Trophoblast cell (in vitro differentiated cells and primary cell): Measurements from ENCODE around the gene RAVER2. TPM values are rescaled to one million over a fixed set of nuclear protein-coding genes. Genes with fewer than 3 reads are reported as not detected.

Source experiments
- DNase-seq, 2 donors: peaks; one replicate each; pipeline ENCODE4 v3.0.0-alpha.2; 2016
- H2AFZ ChIP-seq: 2 replicates; pipeline ENCODE4 v1.6.1; 2013; ENCODE audit warnings: low read length, moderate library complexity, mild to moderate bottlenecking; ENCODE audit not compliant: insufficient read depth, poor library complexity
- H2AK5ac ChIP-seq: 2 replicates; pipeline ENCODE4 v1.6.1; 2013; ENCODE audit warnings: mild to moderate bottlenecking, low read length
- H2BK120ac ChIP-seq: 2 replicates; pipeline ENCODE4 v1.6.1; 2013; ENCODE audit warnings: low read length, mild to moderate bottlenecking, moderate library complexity; ENCODE audit not compliant: insufficient read depth, poor library complexity
- H2BK12ac ChIP-seq: 2 replicates; pipeline ENCODE4 v1.6.1; 2013; ENCODE audit warnings: mild to moderate bottlenecking, low read length, moderate library complexity
- H2BK5ac ChIP-seq: 2 replicates; pipeline ENCODE4 v1.6.1; 2013; ENCODE audit warnings: low read length, low read depth, moderate library complexity, mild to moderate bottlenecking; ENCODE audit not compliant: poor library complexity
- H3K14ac ChIP-seq: 2 replicates; pipeline ENCODE4 v1.6.1; 2013; ENCODE audit warnings: mild to moderate bottlenecking, low read length
- H3K18ac ChIP-seq: 2 replicates; pipeline ENCODE4 v1.6.1; 2013; ENCODE audit warnings: mild to moderate bottlenecking, low read length
- H3K23ac ChIP-seq: 2 replicates; pipeline ENCODE4 v1.6.1; 2013; ENCODE audit warnings: low read length
- H3K27ac ChIP-seq: 2 replicates; pipeline ENCODE4 v1.5.1; 2013; ENCODE audit warnings: low read depth, mild to moderate bottlenecking, inconsistent platforms, low read length, moderate library complexity
- H3K27me3 ChIP-seq: 2 replicates; pipeline ENCODE4 v1.6.1; 2013; ENCODE audit warnings: inconsistent platforms, mild to moderate bottlenecking, low read length, moderate library complexity; ENCODE audit not compliant: insufficient read depth
- H3K36me3 ChIP-seq, 2 experiments: 1 replicate in 1 of 2; 2 replicates in 1 of 2; pipeline ENCODE4 v1.6.1; 2013; ENCODE audit warnings: low read length in 2 of 2, mild to moderate bottlenecking in 2 of 2, moderate library complexity in 1 of 2; ENCODE audit not compliant: insufficient read depth in 2 of 2, control insufficient read depth in 1 of 2
- H3K4ac ChIP-seq: 2 replicates; pipeline ENCODE4 v1.6.1; 2013; ENCODE audit warnings: low read depth, mild to moderate bottlenecking, low read length, moderate library complexity
- H3K4me1 ChIP-seq, 2 experiments: 1 replicate in 1 of 2; 2 replicates in 1 of 2; pipeline ENCODE4 v1.6.1; 2013; ENCODE audit warnings: low read length in 2 of 2, mild to moderate bottlenecking in 2 of 2, moderate library complexity in 1 of 2; ENCODE audit not compliant: insufficient read depth in 2 of 2, control insufficient read depth in 1 of 2
- H3K4me2 ChIP-seq: 2 replicates; pipeline ENCODE4 v1.6.1; 2013; ENCODE audit warnings: inconsistent platforms, mild to moderate bottlenecking, low read length, moderate library complexity
- H3K4me3 ChIP-seq: 2 replicates; pipeline ENCODE4 v1.5.1; 2013; ENCODE audit warnings: mild to moderate bottlenecking, low read depth, low read length, inconsistent platforms
- H3K79me1 ChIP-seq: one replicate; pipeline ENCODE4 v1.6.1; 2013; ENCODE audit warnings: low read length
- H3K79me2 ChIP-seq: 2 replicates; pipeline ENCODE4 v1.6.1; 2013; ENCODE audit warnings: low read length, mild to moderate bottlenecking; ENCODE audit not compliant: control insufficient read depth, insufficient read depth, poor library complexity
- H3K9ac ChIP-seq: 2 replicates; pipeline ENCODE4 v1.6.1; 2013; ENCODE audit warnings: mild to moderate bottlenecking, low read length
- H3K9me3 ChIP-seq: 2 replicates; pipeline ENCODE4 v1.6.1; 2013; ENCODE audit warnings: low read depth, mild to moderate bottlenecking, control low read depth, inconsistent platforms, low read length; ENCODE audit not compliant: insufficient read depth
- H4K12ac ChIP-seq: 2 replicates; pipeline ENCODE4 v1.6.1; 2013; ENCODE audit warnings: low read depth, mild to moderate bottlenecking, low read length, moderate library complexity
- H4K8ac ChIP-seq: 2 replicates; pipeline ENCODE4 v1.6.1; 2013; ENCODE audit warnings: low read depth, mild to moderate bottlenecking, low read length, moderate library complexity
- H4K91ac ChIP-seq: one replicate; pipeline ENCODE4 v1.6.1; 2013; ENCODE audit warnings: low read depth, mild to moderate bottlenecking, low read length, moderate library complexity
- WGBS: extraction: QIAGEN DNeasy Blood & Tissue Kit; methylation state at CpG from one replicate; pipeline ENCODE4 v1.1.7; 2013; ENCODE audit warnings: missing lambda C conversion rate; ENCODE audit not compliant: insufficient read length, insufficient coverage; ENCODE audit errors: extremely low coverage; 5-methylcytosine and 5-hydroxymethylcytosine counted together
- polyA plus RNA-seq: library from polyadenylated mRNA; stranded (reverse); fragments of 200-250 nt; gene quantifications from 2 replicates; pipeline ENCODE4 v1.2.3, GENCODE V29; 2013

The RAVER2 gene, protein sequence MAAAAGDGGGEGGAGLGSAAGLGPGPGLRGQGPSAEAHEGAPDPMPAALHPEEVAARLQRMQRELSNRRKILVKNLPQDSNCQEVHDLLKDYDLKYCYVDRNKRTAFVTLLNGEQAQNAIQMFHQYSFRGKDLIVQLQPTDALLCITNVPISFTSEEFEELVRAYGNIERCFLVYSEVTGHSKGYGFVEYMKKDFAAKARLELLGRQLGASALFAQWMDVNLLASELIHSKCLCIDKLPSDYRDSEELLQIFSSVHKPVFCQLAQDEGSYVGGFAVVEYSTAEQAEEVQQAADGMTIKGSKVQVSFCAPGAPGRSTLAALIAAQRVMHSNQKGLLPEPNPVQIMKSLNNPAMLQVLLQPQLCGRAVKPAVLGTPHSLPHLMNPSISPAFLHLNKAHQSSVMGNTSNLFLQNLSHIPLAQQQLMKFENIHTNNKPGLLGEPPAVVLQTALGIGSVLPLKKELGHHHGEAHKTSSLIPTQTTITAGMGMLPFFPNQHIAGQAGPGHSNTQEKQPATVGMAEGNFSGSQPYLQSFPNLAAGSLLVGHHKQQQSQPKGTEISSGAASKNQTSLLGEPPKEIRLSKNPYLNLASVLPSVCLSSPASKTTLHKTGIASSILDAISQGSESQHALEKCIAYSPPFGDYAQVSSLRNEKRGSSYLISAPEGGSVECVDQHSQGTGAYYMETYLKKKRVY
- polyA plus RNA-seq, result 2.8 and 3.3 TPM in 2 replicates

DNA sequence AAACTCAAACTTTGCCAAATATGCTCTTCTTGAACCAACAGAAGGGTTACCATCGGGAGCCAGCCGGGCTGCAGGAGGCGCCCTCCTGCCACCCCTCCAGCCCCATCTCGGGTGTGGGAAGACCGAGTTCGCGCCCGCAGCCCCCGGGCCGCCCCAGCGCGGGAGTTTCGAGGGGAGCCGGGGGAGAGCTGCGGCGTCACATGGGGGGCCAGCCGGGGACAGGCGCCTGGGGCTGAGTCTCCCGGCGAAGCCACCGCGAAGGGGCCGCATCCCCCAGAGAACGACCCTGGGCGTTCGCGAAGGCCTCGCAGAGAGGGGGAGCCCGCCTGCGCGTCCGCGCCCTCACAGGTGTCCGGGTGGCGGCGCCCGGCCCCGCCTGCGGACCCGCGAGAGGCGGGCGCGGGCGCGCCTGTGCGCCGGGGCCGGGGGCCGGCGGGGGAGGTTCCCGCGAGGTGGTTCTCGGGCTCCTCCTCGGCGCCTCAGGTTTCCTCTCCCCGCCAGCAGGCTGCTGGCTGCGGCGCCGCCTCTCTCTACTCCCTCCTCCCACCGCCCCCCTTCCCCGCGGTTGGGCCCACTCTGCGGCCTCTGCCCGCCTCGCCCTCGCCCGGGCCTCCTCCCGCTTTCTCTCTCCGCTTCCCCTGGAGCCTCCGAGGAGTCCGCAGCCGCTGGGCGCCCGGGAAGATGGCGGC lies at the start of gene RAVER2:
RAVER2 (plus strand) TSS at position 584 of the 689 bp plus-strand sequence; CDS start at position 682, 98 bp downstream.
- WGBS, result no CpG with 5 or more reads among the region's 76 CpGs

DNA sequence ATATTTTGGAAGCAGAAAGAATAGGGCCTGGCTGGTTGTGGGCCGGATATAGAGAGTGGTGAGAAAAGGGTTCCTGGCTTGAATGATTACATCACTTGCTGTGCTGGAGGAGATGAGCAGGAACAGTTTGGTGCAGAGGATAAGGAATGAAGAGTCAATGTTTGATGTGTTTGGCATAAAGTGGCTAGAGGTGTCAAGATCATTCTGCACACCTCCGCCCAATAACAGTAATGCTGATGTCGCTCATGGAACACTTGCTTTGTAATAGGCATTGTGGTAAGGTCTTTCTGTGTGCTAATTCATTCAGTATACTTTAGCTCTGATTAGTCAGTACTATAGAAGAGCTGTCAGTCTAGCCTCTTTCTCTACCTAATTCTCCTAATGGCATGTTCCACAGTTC lies 48.0 kb upstream of the RAVER2 start:
- Histone ChIP-seq H3K4ac (no peak overlapping the region), H2BK12ac (no peak overlapping the region), H2AFZ (no peak overlapping the region), H3K4me2 (no peak overlapping the region), H4K91ac (no peak overlapping the region), H2BK120ac (no peak overlapping the region), H3K36me3 (no peaks in the 10 kb centered on the region), H3K27me3 (no peaks in the 10 kb centered on the region), H3K4me3 (no peak overlapping the region), H3K14ac (no peak overlapping the region), H2BK5ac (no peak overlapping the region), H3K79me1 (no peaks in the 10 kb centered on the region), H3K27ac (no peak overlapping the region), H3K9me3 (no peaks in the 10 kb centered on the region), H2AK5ac (no peak overlapping the region), H3K18ac (no peak overlapping the region), H3K23ac (no peak overlapping the region), H4K8ac (no peak overlapping the region), H3K9ac (no peak overlapping the region), H4K12ac (no peak overlapping the region), H3K79me2 (no peaks in the 10 kb centered on the region), H3K4me1 (no peaks in the 10 kb centered on the region)
- no peak for DNase-seq
- no CpG with 5 or more reads among the region's 3 CpGs for WGBS

More for the DNA sequence above, at the start of gene RAVER2:
- Histone ChIP-seq H4K8ac (peak within 1 kb of the TSS; percentile 36), H3K4ac (no peak within 1 kb of the TSS), H3K79me2 (no peaks in the 10 kb centered on the region), H2BK5ac (no peak within 1 kb of the TSS), H3K9me3 (no peaks in the 10 kb centered on the region), H3K36me3 (no peaks in the 10 kb centered on the region), H3K4me3 (peak within 1 kb of the TSS; percentile 79), H2AFZ (peak within 1 kb of the TSS; percentile 92), H4K91ac (peak within 1 kb of the TSS; percentile 51), H2BK120ac (peak within 1 kb of the TSS; percentile 8), H3K79me1 (no peaks in the 10 kb centered on the region), H3K23ac (no peak within 1 kb of the TSS), H2BK12ac (no peak within 1 kb of the TSS), H3K4me2 (peak within 1 kb of the TSS; percentile 95), H4K12ac (peak within 1 kb of the TSS; percentile 35), H3K27ac (peak within 1 kb of the TSS; percentile 12), H2AK5ac (no peak within 1 kb of the TSS), H3K9ac (peak within 1 kb of the TSS; percentile 69), H3K14ac (peak within 1 kb of the TSS; percentile 16), H3K27me3 (no peaks in the 10 kb centered on the region), H3K18ac (peak within 1 kb of the TSS; percentile 11), H3K4me1 (no peaks in the 10 kb centered on the region)
- DNase-seq, result peak in 1 of 2 donors; percentile 43

DNA sequence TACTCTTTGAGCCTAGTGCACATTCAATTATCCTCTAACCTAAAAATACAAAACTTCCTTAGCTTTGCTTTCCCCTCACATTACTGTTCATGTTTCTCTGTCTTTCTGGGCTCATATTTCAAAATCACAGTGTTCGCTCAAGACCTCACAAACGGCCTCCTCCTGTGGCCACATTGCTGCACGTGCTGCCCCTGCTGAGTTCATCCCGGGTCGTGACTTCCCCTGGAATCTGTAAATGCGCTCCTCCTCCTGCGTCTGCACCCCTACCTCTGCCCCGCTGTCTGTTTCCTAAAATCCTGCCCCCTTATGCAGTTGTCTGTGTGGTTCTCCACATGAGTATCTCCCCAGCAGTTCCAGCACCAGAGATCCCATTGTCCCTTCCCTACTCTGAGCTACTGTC lies 45.5 kb upstream of the RAVER2 start:
- no peaks in the 10 kb centered on the region for H3K79me1 ChIP-seq
- no peak overlapping the region for H2AFZ ChIP-seq
- no peak overlapping the region for H2BK5ac ChIP-seq
- no CpG with 5 or more reads among the region's 8 CpGs for WGBS
- no peak overlapping the region for H3K14ac ChIP-seq
- no peak overlapping the region for H3K4me2 ChIP-seq
- no peak overlapping the region for H3K18ac ChIP-seq
- H3K4me1 ChIP-seq, result no peaks in the 10 kb centered on the region
- DNase-seq, result no peak
- no peaks in the 10 kb centered on the region for H3K36me3 ChIP-seq
- no peak overlapping the region for H4K91ac ChIP-seq
- H3K4ac ChIP-seq, result no peak overlapping the region
- no peak overlapping the region for H4K12ac ChIP-seq
- H4K8ac ChIP-seq, result no peak overlapping the region
- H3K27me3 ChIP-seq, result no peaks in the 10 kb centered on the region
- H3K79me2 ChIP-seq, result no peaks in the 10 kb centered on the region
- no peak overlapping the region for H3K23ac ChIP-seq
- H3K9ac ChIP-seq, result no peak overlapping the region
- no peak overlapping the region for H2AK5ac ChIP-seq
- no peak overlapping the region for H2BK12ac ChIP-seq
- H3K9me3 ChIP-seq, result no peaks in the 10 kb centered on the region
- H3K27ac ChIP-seq, result no peak overlapping the region
- H2BK120ac ChIP-seq, result no peak overlapping the region
- no peak overlapping the region for H3K4me3 ChIP-seq

DNA sequence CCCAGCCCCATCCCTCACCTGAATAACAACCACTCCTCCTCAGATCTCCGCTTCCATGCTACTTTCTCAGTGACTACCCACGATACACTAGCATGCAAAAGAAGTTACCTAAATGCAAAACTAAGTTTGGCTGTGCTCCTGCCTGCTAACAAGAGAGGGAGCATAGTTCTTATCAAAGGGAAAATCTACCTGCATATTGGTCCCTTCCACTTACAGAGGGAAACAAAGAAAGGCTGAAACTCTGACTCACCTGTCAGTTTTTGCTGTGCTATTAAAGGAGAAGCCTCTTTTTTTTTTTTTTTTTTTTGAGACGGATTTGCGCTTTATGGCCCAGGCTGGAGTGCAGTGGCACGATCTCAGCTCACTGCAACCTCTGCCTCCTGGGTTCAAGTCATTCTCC lies 43.8 kb upstream of the RAVER2 start:
- Histone ChIP-seq H3K36me3 (no peaks in the 10 kb centered on the region), H3K9me3 (no peaks in the 10 kb centered on the region), H3K79me1 (no peaks in the 10 kb centered on the region), H3K18ac (no peak overlapping the region), H4K91ac (no peak overlapping the region), H3K4me3 (no peak overlapping the region), H2AK5ac (no peak overlapping the region), H3K9ac (no peak overlapping the region), H2AFZ (no peak overlapping the region), H3K27ac (no peak overlapping the region), H3K4ac (no peak overlapping the region), H3K14ac (no peak overlapping the region), H3K4me1 (no peaks in the 10 kb centered on the region), H3K27me3 (no peaks in the 10 kb centered on the region), H3K79me2 (no peaks in the 10 kb centered on the region), H2BK120ac (no peak overlapping the region), H2BK5ac (no peak overlapping the region), H4K12ac (no peak overlapping the region), H3K23ac (no peak overlapping the region), H3K4me2 (no peak overlapping the region), H4K8ac (no peak overlapping the region), H2BK12ac (no peak overlapping the region)
- DNase-seq, result no peak
- WGBS, result no CpG with 5 or more reads among the region's 5 CpGs
